ENCODE data around the gene ZFAND3. TPM values are rescaled to one million over a fixed set of nuclear protein-coding genes. Genes with fewer than 3 reads are reported as not detected.

ZFAND3 gene
- total and polyA plus RNA-seq, 8 donors, result 19.8 to 164 (median 37.3) TPM

DNA sequence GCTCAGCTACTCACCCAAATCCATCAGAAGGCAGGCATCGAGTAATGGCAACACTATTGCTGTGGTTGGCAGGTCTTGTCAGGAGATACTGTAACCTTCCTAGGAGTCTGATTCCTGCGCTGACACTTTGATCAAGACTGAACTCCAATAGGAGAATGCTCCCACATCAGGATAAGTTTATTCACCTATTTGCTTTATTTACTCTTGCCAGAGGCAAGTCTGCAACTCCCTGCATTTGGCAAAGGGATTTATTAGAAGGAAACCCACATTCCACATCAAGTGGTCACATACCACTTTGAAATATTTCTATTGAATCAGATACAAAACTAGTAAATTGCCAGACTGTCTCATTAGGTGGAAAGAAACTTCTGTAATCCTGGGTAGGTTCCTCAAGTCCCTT is 43.5 kb downstream of the ZFAND3 start:
- 84 to 91% (median 89%) methylated on average over 2 of the region's 2 CpGs for WGBS, 5 donors
- Histone ChIP-seq H3K36me3 (no peaks in the 10 kb centered on the region), H3K4me3 (no peak overlapping the region), H3K9me3 (no peaks in the 10 kb centered on the region), H3K4me1 (peaks cover 6 to 91% (median 54%) of the 10 kb centered on the region in 4 donors), H3K27ac (no peak overlapping the region), H3K27me3 (no peaks in the 10 kb centered on the region)
- intact Hi-C loops (cut with DNase I; ENCODE audit: low total_unique reads), result no loop called here
- TF ChIP-seq CTCF (IDR thresholded peaks at IDR 0.05) (no peak), POLR2A (IDR thresholded peaks at IDR 0.05) (no peak), POLR2AphosphoS5 (IDR thresholded peaks at IDR 0.05) (no peak), EP300 (IDR thresholded peaks at IDR 0.05) (no peak)
- no peak for DNase-seq

- intact Hi-C loops (cut with DNase I; ENCODE audit: low total_unique reads), result no loop called here
- no peaks in the 10 kb centered on the region for H3K36me3 ChIP-seq
- no peak overlapping the region for H3K27ac ChIP-seq
- H3K27me3 ChIP-seq, result no peaks in the 10 kb centered on the region
- TF ChIP-seq CTCF (IDR thresholded peaks at IDR 0.05), result no peak
- TF ChIP-seq POLR2A (IDR thresholded peaks at IDR 0.05), result no peak
- TF ChIP-seq EP300 (IDR thresholded peaks at IDR 0.05), result no peak
- no peak for TF ChIP-seq POLR2AphosphoS5 (IDR thresholded peaks at IDR 0.05)
- H3K9me3 ChIP-seq, result no peaks in the 10 kb centered on the region
- peaks cover 6 to 91% (median 55%) of the 10 kb centered on the region in 4 donors for H3K4me1 ChIP-seq
- no peak overlapping the region for H3K4me3 ChIP-seq
- no peak for DNase-seq
Measured at GRCh38 chr6:37864250-37864649, 44.7 kb downstream of the ZFAND3 start.

DNA sequence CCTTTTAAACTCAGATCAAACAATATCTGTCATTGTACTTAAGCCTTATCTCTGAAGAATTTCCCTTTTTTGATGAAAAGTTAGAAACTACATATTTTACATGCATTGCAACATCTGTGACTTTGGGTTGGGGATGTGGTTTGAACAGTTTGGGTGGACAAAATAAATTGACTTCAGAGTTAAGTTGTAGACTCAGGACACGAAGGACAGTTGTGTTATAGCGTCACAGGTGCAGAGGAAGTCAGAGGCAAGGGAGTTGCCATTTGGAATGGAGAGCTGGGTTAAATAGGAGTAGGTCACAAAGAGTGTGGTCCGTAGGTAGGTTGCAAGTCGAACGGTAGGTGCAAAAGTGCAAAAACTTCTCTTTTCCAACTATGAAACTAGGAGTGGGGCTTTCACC is 46.0 kb downstream of the ZFAND3 start:
- Histone ChIP-seq H3K36me3 (no peaks in the 10 kb centered on the region), H3K9me3 (no peaks in the 10 kb centered on the region), H3K27ac (no peak overlapping the region), H3K27me3 (no peaks in the 10 kb centered on the region), H3K4me3 (no peak overlapping the region), H3K4me1 (peaks cover 6 to 79% (median 49%) of the 10 kb centered on the region in 4 donors)
- intact Hi-C loops (cut with DNase I; ENCODE audit: low total_unique reads), result no loop called here
- no peak for TF ChIP-seq EP300 (IDR thresholded peaks at IDR 0.05)
- TF ChIP-seq POLR2AphosphoS5 (IDR thresholded peaks at IDR 0.05), result no peak
- no peak for TF ChIP-seq POLR2A (IDR thresholded peaks at IDR 0.05)
- no peak for TF ChIP-seq CTCF (IDR thresholded peaks at IDR 0.05)
- no peak for DNase-seq
- 90 to 97% (median 93%) methylated on average over 5 of the region's 5 CpGs for WGBS, 5 donors

GRCh38 chr6:37866590-37867507 is 47.3 kb downstream of the ZFAND3 start:
- H3K27me3 ChIP-seq, result no peaks in the 10 kb centered on the region
- intact Hi-C loops (cut with DNase I; ENCODE audit: low total_unique reads), result no loop called here
- no peak overlapping the region for H3K4me3 ChIP-seq
- H3K9me3 ChIP-seq, result peaks cover 0 to 7% (median 0%) of the 10 kb centered on the region in 4 donors
- no peaks in the 10 kb centered on the region for H3K36me3 ChIP-seq
- no peak overlapping the region for H3K27ac ChIP-seq
- WGBS, 5 donors, result 72 to 87% (median 78%) methylated on average over 6 of the region's 6 CpGs
- TF ChIP-seq CTCF (IDR thresholded peaks at IDR 0.05), result no peak
- TF ChIP-seq EP300 (IDR thresholded peaks at IDR 0.05), result no peak
- DNase-seq, result no peak
- peaks cover 6 to 67% (median 44%) of the 10 kb centered on the region in 4 donors for H3K4me1 ChIP-seq

Data from stomach (tissue), 9 donors.